Thoracic aorta (tissue), 2 donors: ENCODE measurements around the gene STIL. TPM values are rescaled to one million over a fixed set of nuclear protein-coding genes. Genes with fewer than 3 reads are reported as not detected.
"Not testable (repeated sequence)": the region's sequence is repeated elsewhere in the genome, so short reads cannot be mapped to it uniquely, and the experiment has no call there.

Source experiments
- ATAC-seq: fragments of 150-250 bp; one replicate; pipeline ENCODE4 v1.8.0; 2017; ENCODE audit warnings: low read depth; ENCODE audit not compliant: insufficient number of reproducible peaks, low FRiP score
- DNase-seq: peaks from one replicate; pipeline ENCODE4 v3.0.0-alpha.2; 2020; ENCODE audit warnings: low spot score
- H3K27ac ChIP-seq, 2 donors: fragments of 200-600 bp; sonication (generic); 1 replicate in 1 of 2; 2 replicates in 1 of 2; pipeline ENCODE4 v1.5.1; 2016; ENCODE audit warnings: mild to moderate bottlenecking in 2 of 2, moderate library complexity in 2 of 2
- H3K27me3 ChIP-seq: fragments of 200-600 bp; sonication (generic); replicated peaks from 2 replicates; pipeline ENCODE4 v1.6.0; 2016; ENCODE audit warnings: mild to moderate bottlenecking; ENCODE audit not compliant: insufficient read depth
- H3K36me3 ChIP-seq: fragments of 200-600 bp; sonication (generic); one replicate; pipeline ENCODE4 v1.5.1; 2016
- H3K4me1 ChIP-seq, 2 donors: fragments of 200-600 bp; sonication (generic); 1 replicate in 1 of 2; 2 replicates in 1 of 2; pipeline versions ENCODE4 v1.5.1 to v1.6.0; 2016; ENCODE audit warnings: low read depth in 2 of 2, mild to moderate bottlenecking in 1 of 2; ENCODE audit not compliant: control insufficient read depth in 1 of 2
- H3K4me3 ChIP-seq: fragments of 200-600 bp; sonication (generic); 2 replicates; pipeline ENCODE4 v1.5.1; 2016; ENCODE audit warnings: mild to moderate bottlenecking
- H3K9me3 ChIP-seq: fragments of 200-600 bp; sonication (generic); 2 replicates; pipeline ENCODE4 v1.5.1; 2016
- CTCF ChIP-seq: fragments of 200-600 bp; sonication (generic); IDR thresholded peaks from one replicate; pipeline ENCODE4 v1.5.1; 2019; ENCODE audit warnings: antibody characterized with exemption
- total RNA-seq, 2 donors: library from RNA; depleted of rRNA; stranded (reverse); fragments of >200 nt; gene quantifications; one replicate each; pipeline versions ENCODE4 v1.1.0 to v1.2.3, GENCODE V29; 2016

STIL gene
- total RNA-seq, 2 donors from 2014 or later, result 1.1 to 2.2 TPM

GRCh38 chr1:47347735-47348134 lies 33.8 kb upstream of the STIL start:
- DNase-seq (no peak), ATAC-seq (no peak)
- no peak for TF ChIP-seq CTCF
- Histone ChIP-seq H3K4me1 (peaks cover 0 to 10% of the 10 kb centered on the region in 2 donors), H3K36me3 (no peaks in the 10 kb centered on the region), H3K9me3 (no peaks in the 10 kb centered on the region), H3K27me3 (no peaks in the 10 kb centered on the region), H3K4me3 (no peak overlapping the region), H3K27ac (no peak overlapping the region)

- not testable (repeated sequence) for ATAC-seq, DNase-seq, H3K4me3 ChIP-seq, H3K9me3 ChIP-seq, H3K4me1 ChIP-seq, H3K36me3 ChIP-seq, H3K27ac ChIP-seq, H3K27me3 ChIP-seq
These were observed 33.0 kb upstream of the STIL start for GRCh38 chr1:47346979-47347378.

- DNase-seq (no peak), ATAC-seq (no peak)
- Histone ChIP-seq H3K36me3 (no peaks in the 10 kb centered on the region), H3K4me1 (peaks cover 11 to 16% of the 10 kb centered on the region in 2 donors), H3K9me3 (no peaks in the 10 kb centered on the region), H3K27ac (no peak overlapping the region), H3K27me3 (no peaks in the 10 kb centered on the region), H3K4me3 (no peak overlapping the region)
- TF ChIP-seq CTCF, result no peak
These were observed 26.3 kb upstream of the STIL start for GRCh38 chr1:47340227-47340626.

- H3K27me3 ChIP-seq, result no peaks in the 10 kb centered on the region
- no peak overlapping the region for H3K27ac ChIP-seq
- H3K4me1 ChIP-seq, result peaks cover 17 to 22% of the 10 kb centered on the region in 2 donors
- no peaks in the 10 kb centered on the region for H3K36me3 ChIP-seq
- DNase-seq, result no peak
- no peaks in the 10 kb centered on the region for H3K9me3 ChIP-seq
- TF ChIP-seq CTCF, result no peak
- no peak for ATAC-seq
- no peak overlapping the region for H3K4me3 ChIP-seq
These were observed 24.5 kb upstream of the STIL start for GRCh38 chr1:47338249-47339077.

GRCh38 chr1:47337350-47337749 lies 23.4 kb upstream of the STIL start:
- Histone ChIP-seq H3K27ac (no peak overlapping the region), H3K27me3 (no peaks in the 10 kb centered on the region), H3K4me3 (no peak overlapping the region), H3K9me3 (no peaks in the 10 kb centered on the region), H3K4me1 (peaks cover 24 to 32% of the 10 kb centered on the region in 2 donors), H3K36me3 (no peaks in the 10 kb centered on the region)
- DNase-seq (no peak), ATAC-seq (no peak)
- no peak for TF ChIP-seq CTCF
